C4-2B (cell line): Measurements from ENCODE around the gene LVRN.

Experiments used
- CTCF ChIP-seq: fragments of 450-650 bp; conservative IDR thresholded peaks from 2 replicates; pipeline ENCODE4 v1.5.1; 2017; ENCODE audit warnings: mild to moderate bottlenecking
- ZFX ChIP-seq: fragments of 450-650 bp; IDR thresholded peaks from 2 replicates; pipeline ENCODE4 v1.6.1; 2017

GRCh38 chr5:115932991-115933390 is 29.3 kb upstream of the LVRN start:
- no peak for TF ChIP-seq CTCF
- TF ChIP-seq ZFX: no peak
